WI38 (cell line): Measurements from ENCODE around the gene PABPN1L.

Source experiments
- H3K4me3 ChIP-seq: 2 replicates; pipeline ENCODE4 v1.5.1; 2011; ENCODE audit warnings: low read depth, mild to moderate bottlenecking, control low read depth, low read length
- TF ChIP-seq, protein P1 (sequence below): IDR thresholded peaks from 2 replicates; pipeline ENCODE4 v1.5.1; 2012; ENCODE audit warnings: low read depth, mild to moderate bottlenecking, control low read depth, low read length

The PABPN1L gene

GRCh38 chr16:88906535-88907105, 40.2 kb upstream of the PABPN1L start:
- H3K4me3 ChIP-seq, result no peak overlapping the region
- TF ChIP-seq, protein P1, sequence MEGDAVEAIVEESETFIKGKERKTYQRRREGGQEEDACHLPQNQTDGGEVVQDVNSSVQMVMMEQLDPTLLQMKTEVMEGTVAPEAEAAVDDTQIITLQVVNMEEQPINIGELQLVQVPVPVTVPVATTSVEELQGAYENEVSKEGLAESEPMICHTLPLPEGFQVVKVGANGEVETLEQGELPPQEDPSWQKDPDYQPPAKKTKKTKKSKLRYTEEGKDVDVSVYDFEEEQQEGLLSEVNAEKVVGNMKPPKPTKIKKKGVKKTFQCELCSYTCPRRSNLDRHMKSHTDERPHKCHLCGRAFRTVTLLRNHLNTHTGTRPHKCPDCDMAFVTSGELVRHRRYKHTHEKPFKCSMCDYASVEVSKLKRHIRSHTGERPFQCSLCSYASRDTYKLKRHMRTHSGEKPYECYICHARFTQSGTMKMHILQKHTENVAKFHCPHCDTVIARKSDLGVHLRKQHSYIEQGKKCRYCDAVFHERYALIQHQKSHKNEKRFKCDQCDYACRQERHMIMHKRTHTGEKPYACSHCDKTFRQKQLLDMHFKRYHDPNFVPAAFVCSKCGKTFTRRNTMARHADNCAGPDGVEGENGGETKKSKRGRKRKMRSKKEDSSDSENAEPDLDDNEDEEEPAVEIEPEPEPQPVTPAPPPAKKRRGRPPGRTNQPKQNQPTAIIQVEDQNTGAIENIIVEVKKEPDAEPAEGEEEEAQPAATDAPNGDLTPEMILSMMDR, result no peak

DNA sequence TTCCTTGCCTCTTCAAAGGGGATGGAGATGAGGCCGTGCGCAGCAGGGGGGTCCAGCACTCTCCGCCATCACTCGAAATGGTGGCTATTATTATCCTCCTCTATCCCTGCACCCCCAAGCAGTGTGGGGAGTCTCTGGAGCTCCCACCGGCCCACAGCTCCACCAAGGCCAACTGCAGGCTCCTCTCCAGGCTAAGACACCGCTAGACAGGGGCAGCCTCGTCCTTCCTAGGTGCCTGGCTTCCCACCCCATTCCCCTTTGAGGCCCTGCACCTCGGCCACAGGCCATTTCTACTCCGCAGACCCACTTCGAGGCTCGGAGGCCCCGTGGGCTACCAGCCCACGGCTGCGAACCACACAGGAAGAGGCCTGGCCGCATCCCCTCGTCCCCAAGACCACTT, 39.6 kb upstream of the PABPN1L start:
- no peak overlapping the region for H3K4me3 ChIP-seq
- TF ChIP-seq, protein P1, result no peak

DNA sequence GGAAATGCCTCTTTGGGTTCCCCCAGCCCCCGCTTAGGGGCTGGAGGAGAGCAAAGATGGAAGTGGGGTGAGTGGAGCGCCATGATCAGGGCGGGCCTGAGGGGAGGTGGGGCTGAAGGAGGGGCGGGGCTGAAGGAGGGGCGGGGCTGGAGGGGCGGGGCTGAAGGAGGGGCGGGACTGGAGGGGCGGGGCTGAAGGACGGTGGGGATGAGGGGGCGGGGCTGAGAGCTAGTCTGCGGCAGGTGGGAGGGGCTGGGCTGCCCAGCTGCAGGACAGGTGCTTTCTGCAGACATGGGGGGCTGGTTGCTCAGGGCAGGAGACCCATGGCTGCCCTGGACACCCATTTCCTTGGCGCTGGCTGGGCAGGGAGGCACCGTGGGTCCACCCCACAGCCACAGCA, 39.1 kb upstream of the PABPN1L start:
- TF ChIP-seq, protein P1, result no peak
- H3K4me3 ChIP-seq, result no peak overlapping the region

DNA sequence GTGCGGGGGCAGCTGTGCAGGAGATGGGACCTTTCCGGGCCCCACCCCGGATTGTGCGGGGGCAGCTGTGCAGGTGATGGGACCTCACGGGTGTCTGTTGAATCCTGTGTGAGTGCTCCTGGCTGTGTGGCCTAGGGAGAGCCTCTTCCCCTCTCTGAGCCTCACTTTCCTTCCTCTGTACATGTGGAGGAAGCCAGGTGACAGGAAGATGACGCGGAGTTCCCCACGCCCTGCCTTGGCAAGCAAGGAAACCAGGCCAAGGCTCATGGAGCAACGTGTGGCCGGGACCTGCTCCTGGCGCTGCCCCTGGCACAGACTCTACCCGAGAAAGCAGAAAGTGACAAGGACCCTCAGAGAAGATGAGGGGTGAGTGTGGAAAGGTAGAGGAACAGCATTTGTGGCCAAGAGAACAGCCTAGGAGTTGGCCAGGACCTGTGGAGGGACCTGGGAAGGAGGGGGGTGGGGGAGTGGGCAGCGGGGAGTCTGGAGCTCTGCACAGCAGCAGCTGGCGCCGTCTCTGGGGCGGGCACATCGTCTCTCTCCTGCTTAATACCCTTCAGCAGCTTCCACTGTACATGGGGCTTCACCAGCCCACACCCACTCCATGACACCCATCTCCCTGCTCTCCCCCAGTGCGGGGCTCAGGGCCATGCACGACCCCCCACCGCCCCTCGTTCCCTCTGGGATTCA, 38.4 kb upstream of the PABPN1L start:
- no peak overlapping the region for H3K4me3 ChIP-seq
- TF ChIP-seq, protein P1, result no peak

- TF ChIP-seq, protein P1, result no peak
- H3K4me3 ChIP-seq, result no peak overlapping the region
Observed at GRCh38 chr16:88903267-88903666, 36.8 kb upstream of the PABPN1L start.

GRCh38 chr16:88902744-88903143, 36.3 kb upstream of the PABPN1L start:
- no peak overlapping the region for H3K4me3 ChIP-seq
- TF ChIP-seq, protein P1, result no peak

GRCh38 chr16:88901718-88902337, 35.4 kb upstream of the PABPN1L start:
- TF ChIP-seq, protein P1, result no peak

More at GRCh38 chr16:88901718-88902337, 35.4 kb upstream of the PABPN1L start:
- no peak overlapping the region for H3K4me3 ChIP-seq
